H9 (cell line): ENCODE data around the gene TMEM229A. TPM values are rescaled to one million over a fixed set of nuclear protein-coding genes. Genes with fewer than 3 reads are reported as not detected.
A peak's percentile ranks its signal among the peaks of the same experiment; 100 is the strongest.

Experiments used
- DNase-seq: peaks from one replicate; pipeline ENCODE4 v3.0.0-alpha.2; 2017
- H2AFZ ChIP-seq: one replicate; pipeline ENCODE4 v1.6.1; 2013; ENCODE audit warnings: mild to moderate bottlenecking, low read length, control low read depth, moderate library complexity
- H2AK5ac ChIP-seq: 2 replicates; pipeline ENCODE4 v1.6.1; 2013; ENCODE audit warnings: low read length, control low read depth, mixed read lengths; ENCODE audit not compliant: insufficient read length
- H2BK120ac ChIP-seq: one replicate; pipeline ENCODE4 v1.6.1; 2013; ENCODE audit warnings: low read depth, mild to moderate bottlenecking, low read length, control low read depth, inconsistent platforms; ENCODE audit not compliant: poor library complexity, severe bottlenecking
- H2BK12ac ChIP-seq: 2 replicates; pipeline ENCODE4 v1.6.1; 2013; ENCODE audit warnings: low read length, control low read depth, mixed read lengths, low read depth; ENCODE audit not compliant: insufficient read length
- H2BK15ac ChIP-seq: 2 replicates; pipeline ENCODE4 v1.6.1; 2013; ENCODE audit warnings: low read depth, low read length, control low read depth
- H2BK20ac ChIP-seq: one replicate; pipeline ENCODE4 v1.6.1; 2013; ENCODE audit warnings: low read depth, mild to moderate bottlenecking, low read length, control low read depth, inconsistent platforms; ENCODE audit not compliant: poor library complexity, severe bottlenecking
- H2BK5ac ChIP-seq: 2 replicates; pipeline ENCODE4 v1.6.1; 2013; ENCODE audit warnings: low read length, control low read depth, mixed read lengths; ENCODE audit not compliant: insufficient read length
- H3K14ac ChIP-seq: 2 replicates; pipeline ENCODE4 v1.6.1; 2013; ENCODE audit warnings: low read length, control low read depth; ENCODE audit not compliant: insufficient read depth
- H3K18ac ChIP-seq: 2 replicates; pipeline ENCODE4 v1.6.1; 2013; ENCODE audit warnings: low read depth, mild to moderate bottlenecking, mixed read lengths, low read length, control low read depth; ENCODE audit not compliant: insufficient read length
- H3K23ac ChIP-seq: 2 replicates; pipeline ENCODE4 v1.6.1; 2013; ENCODE audit warnings: low read length, control low read depth, mixed read lengths, low read depth; ENCODE audit not compliant: insufficient read length
- H3K23me2 ChIP-seq: 2 replicates; pipeline ENCODE4 v1.6.1; 2013; ENCODE audit warnings: low read depth, mild to moderate bottlenecking, mixed read lengths, low read length, control low read depth; ENCODE audit not compliant: insufficient read length, poor library complexity, severe bottlenecking
- H3K27ac ChIP-seq: 2 replicates; pipeline ENCODE4 v1.5.1; 2013; ENCODE audit warnings: low read length, control low read depth, mixed read lengths, low read depth; ENCODE audit not compliant: insufficient read length
- H3K27me3 ChIP-seq: 2 replicates; pipeline ENCODE4 v1.6.1; 2013; ENCODE audit warnings: low read length, control low read depth, inconsistent platforms; ENCODE audit not compliant: insufficient read depth
- H3K4ac ChIP-seq: 2 replicates; pipeline ENCODE4 v1.6.1; 2013; ENCODE audit warnings: low read depth, mild to moderate bottlenecking, control low read depth, inconsistent platforms, low read length, moderate library complexity
- H3K4me1 ChIP-seq: 2 replicates; pipeline ENCODE4 v1.6.1; 2013; ENCODE audit warnings: low read length, control low read depth, inconsistent platforms; ENCODE audit not compliant: insufficient read depth
- H3K4me2 ChIP-seq: 2 replicates; pipeline ENCODE4 v1.6.1; 2013; ENCODE audit warnings: low read length, control low read depth, mixed read lengths; ENCODE audit not compliant: insufficient read length, insufficient read depth
- H3K56ac ChIP-seq: 2 replicates; pipeline ENCODE4 v1.6.1; 2013; ENCODE audit warnings: low read depth, mild to moderate bottlenecking, mixed read lengths, low read length, control low read depth; ENCODE audit not compliant: insufficient read length
- H3K79me1 ChIP-seq: 2 replicates; pipeline ENCODE4 v1.6.1; 2013; ENCODE audit warnings: low read depth, mild to moderate bottlenecking, moderate library complexity, low read length, control low read depth, inconsistent platforms; ENCODE audit not compliant: insufficient read depth, poor library complexity, severe bottlenecking
- H3K79me2 ChIP-seq: 2 replicates; pipeline ENCODE4 v1.6.1; 2013; ENCODE audit warnings: low read length, control low read depth, inconsistent platforms; ENCODE audit not compliant: insufficient read depth
- H3K9ac ChIP-seq: 2 replicates; pipeline ENCODE4 v1.6.1; 2013; ENCODE audit warnings: low read length, control low read depth, mixed read lengths; ENCODE audit not compliant: insufficient read length; ENCODE audit errors: extremely low read depth
- H3K9me3 ChIP-seq: one replicate; pipeline ENCODE4 v1.6.1; 2013; ENCODE audit warnings: low read depth, low read length, inconsistent platforms; ENCODE audit not compliant: control insufficient read depth
- H3T11ph ChIP-seq: one replicate; pipeline ENCODE4 v1.6.1; 2013; ENCODE audit warnings: mild to moderate bottlenecking, low read length, control low read depth, inconsistent platforms
- H4K20me1 ChIP-seq: one replicate; pipeline ENCODE4 v1.6.1; 2013; ENCODE audit not compliant: control insufficient read depth, insufficient read length, insufficient read depth
- H4K5ac ChIP-seq: 2 replicates; pipeline ENCODE4 v1.6.1; 2013; ENCODE audit warnings: low read depth, mild to moderate bottlenecking, mixed read lengths, low read length, control low read depth; ENCODE audit not compliant: insufficient read length
- H4K8ac ChIP-seq: replicated peaks from 2 replicates; pipeline ENCODE4 v1.6.1; 2013; ENCODE audit warnings: low read length, control low read depth, mixed read lengths, low read depth; ENCODE audit not compliant: insufficient read length
- H4K91ac ChIP-seq: 2 replicates; pipeline ENCODE4 v1.6.1; 2013; ENCODE audit warnings: low read depth, mild to moderate bottlenecking, moderate library complexity, mixed read lengths, low read length, control low read depth; ENCODE audit not compliant: insufficient read length
- H3K27ac Mint-ChIP-seq, 3 experiments: 2 replicates in 2 of 3; 3 replicates in 1 of 3; pipeline ENCODE4 v1.8.0; 2020 to 2021; ENCODE audit warnings: mixed read lengths in 3 of 3, mild to moderate bottlenecking in 1 of 3, moderate library complexity in 1 of 3
- H3K27me3 Mint-ChIP-seq: 2 replicates; pipeline ENCODE4 v1.8.0; 2021; ENCODE audit warnings: low read depth, mild to moderate bottlenecking, moderate library complexity, mixed read lengths
- H3K36me3 Mint-ChIP-seq, 3 experiments: 2 replicates in 2 of 3; 3 replicates in 1 of 3; pipeline ENCODE4 v1.8.0; 2020 to 2021; ENCODE audit warnings: low read depth in 3 of 3, mixed read lengths in 3 of 3; ENCODE audit not compliant: insufficient read depth in 1 of 3
- H3K4me1 Mint-ChIP-seq, 2 experiments: 2 replicates each; pipeline ENCODE4 v1.8.0; 2020; ENCODE audit warnings: mixed read lengths in 2 of 2
- H3K4me3 Mint-ChIP-seq, 2 experiments: 2 replicates in 1 of 2; 3 replicates in 1 of 2; pipeline ENCODE4 v1.8.0; 2020 to 2021; ENCODE audit warnings: mild to moderate bottlenecking in 2 of 2, mixed read lengths in 2 of 2, moderate library complexity in 1 of 2
- H3K9me3 Mint-ChIP-seq, 2 experiments: 2 replicates in 1 of 2; 3 replicates in 1 of 2; pipeline ENCODE4 v1.8.0; 2020; ENCODE audit warnings: mild to moderate bottlenecking in 2 of 2, mixed read lengths in 2 of 2, moderate library complexity in 1 of 2
- WGBS: extraction: QIAGEN DNeasy Blood & Tissue Kit; methylation state at CpG from one replicate; pipeline ENCODE4 v1.1.7; 2013; ENCODE audit warnings: missing lambda C conversion rate, low lambda C conversion rate, mixed read lengths; ENCODE audit not compliant: insufficient read length; ENCODE audit errors: extremely low coverage; 5-methylcytosine and 5-hydroxymethylcytosine counted together
- total RNA-seq: library from RNA; stranded (reverse); gene quantifications from 2 replicates; pipeline ENCODE4 v1.2.1, GENCODE V29; 2021
- TF ChIP-seq, protein P1 (sequence below): fragments of 200-600 bp; sonication (generic); conservative IDR thresholded peaks from 3 replicates; pipeline ENCODE4 v1.8.0; 2021; ENCODE audit warnings: antibody characterized with exemption, mild to moderate bottlenecking

The TMEM229A gene
- total RNA-seq, 1 experiment from 2014 or later = 0.37 TPM

GRCh38 chr7:124034754-124035100 lies 1.9 kb upstream of the TMEM229A start:
- Histone ChIP-seq H3K79me2 (no peaks in the 10 kb centered on the region), H4K20me1 (no peaks in the 10 kb centered on the region), H3K27me3 (peaks cover 8% of the 10 kb centered on the region), H4K5ac (no peak overlapping the region), H3T11ph (no peak overlapping the region), H3K9ac (no peak overlapping the region), H3K4me2 (peak overlapping the region; percentile 15), H3K14ac (no peak overlapping the region), H3K27ac (no peak overlapping the region), H2BK15ac (no peak overlapping the region), H2BK5ac (no peak overlapping the region), H2BK20ac (no peak overlapping the region), H3K23me2 (peaks cover 9% of the 10 kb centered on the region), H2AK5ac (no peak overlapping the region), H4K8ac (no peak overlapping the region), H2BK120ac (no peak overlapping the region), H4K91ac (no peak overlapping the region), H3K56ac (no peak overlapping the region), H2BK12ac (no peak overlapping the region), H3K23ac (no peak overlapping the region), H3K9me3 (no peaks in the 10 kb centered on the region), H2AFZ (no peak overlapping the region), H3K4me1 (no peaks in the 10 kb centered on the region), H3K4ac (no peak overlapping the region), H3K79me1 (no peaks in the 10 kb centered on the region), H3K18ac (no peak overlapping the region)
- TF ChIP-seq, protein P1, sequence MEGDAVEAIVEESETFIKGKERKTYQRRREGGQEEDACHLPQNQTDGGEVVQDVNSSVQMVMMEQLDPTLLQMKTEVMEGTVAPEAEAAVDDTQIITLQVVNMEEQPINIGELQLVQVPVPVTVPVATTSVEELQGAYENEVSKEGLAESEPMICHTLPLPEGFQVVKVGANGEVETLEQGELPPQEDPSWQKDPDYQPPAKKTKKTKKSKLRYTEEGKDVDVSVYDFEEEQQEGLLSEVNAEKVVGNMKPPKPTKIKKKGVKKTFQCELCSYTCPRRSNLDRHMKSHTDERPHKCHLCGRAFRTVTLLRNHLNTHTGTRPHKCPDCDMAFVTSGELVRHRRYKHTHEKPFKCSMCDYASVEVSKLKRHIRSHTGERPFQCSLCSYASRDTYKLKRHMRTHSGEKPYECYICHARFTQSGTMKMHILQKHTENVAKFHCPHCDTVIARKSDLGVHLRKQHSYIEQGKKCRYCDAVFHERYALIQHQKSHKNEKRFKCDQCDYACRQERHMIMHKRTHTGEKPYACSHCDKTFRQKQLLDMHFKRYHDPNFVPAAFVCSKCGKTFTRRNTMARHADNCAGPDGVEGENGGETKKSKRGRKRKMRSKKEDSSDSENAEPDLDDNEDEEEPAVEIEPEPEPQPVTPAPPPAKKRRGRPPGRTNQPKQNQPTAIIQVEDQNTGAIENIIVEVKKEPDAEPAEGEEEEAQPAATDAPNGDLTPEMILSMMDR = no peak
- Mint-ChIP-seq H3K4me1 (peaks cover 8 to 19% of the 10 kb centered on the region in 2 experiments), H3K27me3 (peaks cover 39% of the 10 kb centered on the region), H3K27ac (no peak overlapping the region), H3K36me3 (peaks cover 0 to 1% (median 0%) of the 10 kb centered on the region in 3 experiments; a peak in 2 of 7 replicates), H3K9me3 (no peaks in the 10 kb centered on the region), H3K4me3 (no peak overlapping the region; a peak in 1 of 5 replicates)
- no CpG with 5 or more reads among the region's 1 CpG for WGBS
- no peak for DNase-seq
